Midbrain (tissue), 1 donor: ENCODE data around the gene TMA7.
"Not testable (repeated sequence)": the region's sequence is repeated elsewhere in the genome, so short reads cannot be mapped to it uniquely, and the experiment has no call there.

Experiments used
- DNase-seq: peaks from one replicate; lab custom pipeline; 2025; lab: John Stamatoyannopoulos, UW

The TMA7 gene

DNA sequence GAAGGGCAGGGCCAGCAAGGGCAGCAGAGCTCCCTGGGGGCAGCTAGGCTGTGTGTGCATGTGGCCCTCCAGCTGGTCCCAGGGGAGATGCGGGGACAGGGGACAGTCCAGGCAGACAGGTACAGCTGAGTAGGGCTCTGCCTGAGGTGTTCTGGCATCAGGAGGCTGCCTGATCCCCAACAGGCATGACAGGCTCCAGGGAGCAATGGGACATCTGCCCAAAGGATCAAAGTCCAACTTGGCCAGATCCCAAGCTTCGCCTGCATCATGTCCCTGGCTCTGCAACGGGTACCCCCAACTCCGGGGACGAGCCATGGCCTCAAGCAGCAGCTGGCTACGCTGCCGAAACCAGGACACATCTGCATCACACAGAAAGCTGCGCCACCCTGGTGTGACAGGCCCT is 28.3 kb downstream of the TMA7 start:
- no peak for DNase-seq

DNA sequence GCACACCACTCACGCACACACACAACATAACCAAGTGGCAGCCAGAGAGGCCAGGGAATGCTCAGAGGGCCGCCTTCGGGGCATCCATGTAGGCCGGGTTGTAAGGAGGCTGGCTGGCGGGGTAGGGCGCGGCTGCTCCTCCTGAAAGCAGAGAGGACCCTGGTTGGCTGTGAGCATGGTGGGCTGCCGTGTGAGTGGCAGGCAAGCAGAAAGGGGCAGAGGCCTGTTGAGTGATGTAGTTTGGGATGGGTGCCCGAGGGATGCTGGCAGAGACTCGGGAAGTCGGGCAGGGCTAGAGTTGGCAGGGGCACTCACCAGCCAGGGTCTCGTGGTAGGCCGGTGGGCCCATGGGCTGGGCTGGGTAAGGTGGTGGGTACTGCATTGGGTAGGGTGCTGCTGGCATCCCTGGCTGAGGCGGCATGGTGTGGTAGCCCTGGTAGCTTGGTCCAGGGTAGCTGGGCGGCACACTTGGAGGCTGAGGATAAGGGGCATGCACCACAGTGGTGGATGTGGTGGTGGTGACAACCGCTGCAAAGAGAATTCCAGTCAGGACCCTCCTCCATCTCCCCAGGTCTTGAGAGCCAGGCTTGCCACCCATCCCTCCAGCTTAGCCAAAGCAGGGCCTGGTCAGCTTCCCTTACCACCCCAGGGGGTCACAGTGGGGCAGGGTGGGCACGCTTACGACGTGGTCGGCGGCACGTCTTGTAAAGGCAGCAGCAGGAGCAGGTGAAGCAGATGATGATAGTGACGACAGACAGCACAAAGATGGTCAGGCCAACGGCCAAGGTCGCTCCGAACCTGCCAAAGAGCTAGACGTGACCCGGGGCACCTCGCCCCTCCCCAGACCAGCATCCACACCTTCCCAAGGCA is 29.2 kb downstream of the TMA7 start:
- no peak for DNase-seq

DNA sequence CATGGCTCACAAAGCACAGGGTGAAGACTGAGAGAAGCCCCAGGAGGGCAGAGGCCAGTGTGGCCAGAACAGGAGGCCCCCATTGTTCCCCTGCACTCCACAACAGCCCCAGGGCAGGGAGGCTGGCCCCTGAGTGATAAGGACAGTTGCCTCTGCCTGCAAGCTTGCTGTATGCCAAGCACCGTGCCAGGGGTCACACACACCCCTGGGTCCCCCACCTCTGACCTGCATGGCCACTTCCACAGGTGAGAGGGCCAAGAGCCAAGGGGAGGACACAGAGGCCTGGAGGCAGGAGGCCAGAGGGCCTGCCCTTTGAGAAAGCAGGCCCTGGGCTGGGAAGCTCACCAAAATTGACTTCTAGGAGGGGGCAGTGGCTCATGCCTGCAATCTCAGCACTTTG is 30.2 kb downstream of the TMA7 start:
- no peak for DNase-seq

DNA sequence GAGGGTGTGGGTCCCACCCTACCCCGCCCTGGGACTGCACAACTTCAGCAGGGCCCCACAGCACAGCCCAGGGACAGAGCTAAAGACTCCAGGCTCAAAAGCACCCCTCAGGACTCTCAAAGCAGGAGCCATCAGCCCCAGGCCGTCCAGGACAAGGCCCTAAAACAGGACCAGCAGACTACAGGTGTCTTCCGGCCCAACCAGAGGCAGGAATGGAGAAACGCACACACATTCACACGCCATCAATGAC is 32.5 kb downstream of the TMA7 start:
- no peak for DNase-seq

DNA sequence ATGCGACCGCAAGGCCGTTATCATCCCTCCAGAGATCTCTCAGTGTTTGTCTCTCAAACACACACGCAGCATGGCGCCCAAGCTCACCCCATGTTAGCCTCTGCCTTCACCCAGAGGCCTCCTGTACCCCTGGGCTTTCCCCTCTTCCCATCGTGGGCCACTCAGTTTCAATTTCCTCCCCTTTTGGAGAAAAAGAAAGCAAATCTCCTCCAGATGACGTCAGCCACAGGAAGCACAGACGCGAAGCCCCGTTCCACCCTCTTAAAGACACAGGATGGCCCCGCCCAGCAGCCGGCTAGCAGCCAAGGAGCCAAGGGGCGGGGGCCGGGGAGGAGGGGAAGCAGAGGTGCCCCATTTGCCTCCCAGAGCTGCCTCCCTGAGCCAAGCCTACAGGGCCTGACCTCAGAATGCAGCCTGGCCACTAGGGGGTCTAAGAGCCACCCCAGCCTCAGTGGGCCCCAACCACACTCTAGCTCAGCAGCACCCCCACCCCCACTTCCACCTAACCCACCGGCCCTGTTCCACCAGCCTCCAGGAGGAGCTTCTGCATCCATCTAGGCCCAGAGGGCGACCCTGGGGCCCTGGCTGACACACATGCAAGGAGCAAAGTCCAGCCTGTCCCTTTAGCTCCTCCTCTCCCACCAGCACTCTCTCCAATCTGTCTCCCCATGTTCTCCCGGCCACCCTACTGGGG is 33.0 kb downstream of the TMA7 start:
- peak; percentile 86 for DNase-seq

DNA sequence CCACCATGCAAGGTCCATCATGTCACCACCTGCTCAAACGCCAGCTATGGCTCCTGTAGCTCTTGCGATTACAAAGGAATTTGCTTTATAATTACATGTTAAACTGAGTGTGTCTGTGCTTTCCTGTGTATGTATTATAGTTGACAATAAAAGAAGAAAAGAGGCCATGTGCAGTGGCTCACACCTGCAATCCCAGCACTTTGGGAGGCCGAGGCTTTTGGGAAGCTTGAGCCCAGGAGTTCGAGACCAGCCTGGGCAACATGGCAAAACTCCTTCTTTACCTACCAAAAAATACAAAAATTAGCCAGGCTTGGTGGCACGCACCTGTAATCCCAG is 33.5 kb downstream of the TMA7 start:
- DNase-seq = no peak

DNA sequence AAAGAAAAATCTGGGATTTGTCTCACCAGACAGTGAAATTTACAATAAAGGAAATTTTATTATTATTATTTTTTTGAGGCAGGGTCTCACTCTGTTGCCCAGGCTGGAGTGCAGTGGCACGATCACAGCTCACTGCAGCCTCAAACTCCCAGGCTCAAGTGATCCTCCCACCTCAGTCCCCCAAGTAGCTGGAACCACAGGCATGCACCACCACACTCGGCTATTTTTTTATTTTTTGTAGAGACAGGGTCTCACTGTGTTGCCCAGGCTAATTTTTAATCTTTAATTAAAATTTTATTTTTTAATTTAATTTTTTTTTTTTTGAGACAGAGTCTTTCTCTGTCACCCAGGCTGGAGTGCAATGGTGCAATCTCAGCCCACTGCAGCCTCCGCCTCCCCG is 34.0 kb downstream of the TMA7 start:
- DNase-seq = not testable (repeated sequence)

DNA sequence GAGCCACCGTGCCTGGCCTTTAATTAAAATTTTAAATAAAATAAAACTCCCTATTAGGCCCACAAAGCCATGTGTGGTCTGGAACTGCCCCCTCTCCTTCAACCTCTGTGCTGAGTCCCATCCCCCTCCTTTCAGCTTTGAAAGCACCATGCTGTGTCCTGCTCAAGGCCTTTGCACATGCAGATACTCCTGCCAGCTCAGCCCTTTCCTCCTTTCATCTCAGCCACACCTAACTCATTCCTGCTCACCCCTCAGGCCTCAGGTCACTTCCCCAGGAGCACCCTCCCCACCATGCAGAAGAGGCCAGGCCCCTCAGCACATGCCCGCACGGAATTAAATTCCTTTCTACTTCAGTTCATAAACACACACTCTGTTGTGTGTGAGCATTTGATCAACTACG is 34.6 kb downstream of the TMA7 start:
- DNase-seq = no peak

DNA sequence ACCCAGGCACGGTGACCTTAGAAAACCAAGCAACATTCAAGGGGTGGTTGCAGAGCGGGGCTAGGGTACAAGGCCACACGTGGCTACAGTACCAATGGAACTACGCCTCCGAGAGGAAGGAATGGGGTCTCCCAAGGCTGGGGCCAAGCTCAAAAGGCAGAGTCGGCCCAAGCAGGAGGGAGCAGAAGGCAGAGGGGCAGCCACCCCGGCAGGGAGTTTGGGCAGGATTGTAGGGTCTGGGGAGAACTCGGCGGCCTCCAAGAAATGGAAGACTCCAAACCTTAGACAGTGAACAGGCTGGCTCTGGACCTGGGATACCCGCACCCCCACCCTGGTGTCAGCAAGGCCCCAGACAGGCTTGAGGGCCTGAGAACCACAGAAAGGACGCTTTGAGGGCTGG is 35.1 kb downstream of the TMA7 start:
- no peak for DNase-seq

DNA sequence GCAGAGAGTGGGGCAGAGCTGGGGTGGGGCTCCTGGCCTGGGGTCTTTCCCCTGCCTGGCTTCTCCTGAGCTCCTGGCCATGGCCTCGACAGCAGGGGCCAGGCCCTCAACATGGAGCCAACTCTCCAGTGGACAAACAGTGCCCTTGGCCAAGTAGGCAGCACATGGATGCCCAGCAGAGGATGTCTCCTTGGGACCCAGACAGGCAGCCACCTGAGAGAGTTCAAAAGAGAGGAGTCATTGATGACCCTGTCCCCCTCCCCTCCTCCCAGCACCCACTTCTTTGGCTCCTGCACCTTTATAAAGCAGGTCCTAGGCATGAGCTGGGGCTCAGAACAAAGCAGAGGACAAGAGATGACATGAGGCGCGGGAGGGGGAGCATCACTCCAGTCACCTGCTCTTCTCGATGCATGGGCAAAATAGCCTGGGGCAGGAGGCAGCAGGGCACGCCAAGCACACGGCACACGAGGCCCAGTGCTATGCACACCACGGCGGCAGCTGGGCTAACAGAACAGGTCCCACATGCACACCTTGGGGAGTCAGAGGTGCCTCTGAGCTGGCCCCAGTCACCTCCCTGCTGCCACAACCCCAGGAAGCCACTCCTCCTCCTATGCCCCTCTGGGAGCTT is 36.5 kb downstream of the TMA7 start:
- no peak for DNase-seq

DNA sequence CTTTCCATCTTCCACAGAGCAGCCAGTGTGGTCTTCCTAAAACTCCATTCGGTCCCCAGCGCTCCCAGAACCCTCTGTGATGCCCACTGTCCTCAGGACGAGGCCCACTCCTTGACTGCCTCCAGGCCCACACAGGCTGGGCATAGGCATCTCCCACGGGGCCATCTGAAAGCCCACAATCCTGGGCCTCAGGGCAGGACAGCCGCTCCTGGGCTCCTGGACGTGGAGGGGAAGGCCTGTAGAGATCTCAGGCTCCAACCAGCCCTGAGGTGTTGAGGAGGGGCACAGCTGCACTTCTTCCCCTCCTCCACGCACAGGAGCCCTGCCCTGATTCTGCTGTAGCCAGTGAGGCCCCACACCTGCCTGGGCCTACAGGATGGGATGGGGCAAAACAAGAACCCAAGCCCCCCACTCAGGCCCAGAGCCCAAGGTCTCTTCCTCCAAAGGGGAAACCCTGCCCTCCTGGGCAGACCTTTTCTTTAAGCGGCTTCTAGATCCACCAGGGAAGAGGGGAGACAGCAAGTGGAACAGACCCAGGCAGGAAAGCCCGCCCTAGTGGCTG is 38.0 kb downstream of the TMA7 start:
- no peak for DNase-seq

DNA sequence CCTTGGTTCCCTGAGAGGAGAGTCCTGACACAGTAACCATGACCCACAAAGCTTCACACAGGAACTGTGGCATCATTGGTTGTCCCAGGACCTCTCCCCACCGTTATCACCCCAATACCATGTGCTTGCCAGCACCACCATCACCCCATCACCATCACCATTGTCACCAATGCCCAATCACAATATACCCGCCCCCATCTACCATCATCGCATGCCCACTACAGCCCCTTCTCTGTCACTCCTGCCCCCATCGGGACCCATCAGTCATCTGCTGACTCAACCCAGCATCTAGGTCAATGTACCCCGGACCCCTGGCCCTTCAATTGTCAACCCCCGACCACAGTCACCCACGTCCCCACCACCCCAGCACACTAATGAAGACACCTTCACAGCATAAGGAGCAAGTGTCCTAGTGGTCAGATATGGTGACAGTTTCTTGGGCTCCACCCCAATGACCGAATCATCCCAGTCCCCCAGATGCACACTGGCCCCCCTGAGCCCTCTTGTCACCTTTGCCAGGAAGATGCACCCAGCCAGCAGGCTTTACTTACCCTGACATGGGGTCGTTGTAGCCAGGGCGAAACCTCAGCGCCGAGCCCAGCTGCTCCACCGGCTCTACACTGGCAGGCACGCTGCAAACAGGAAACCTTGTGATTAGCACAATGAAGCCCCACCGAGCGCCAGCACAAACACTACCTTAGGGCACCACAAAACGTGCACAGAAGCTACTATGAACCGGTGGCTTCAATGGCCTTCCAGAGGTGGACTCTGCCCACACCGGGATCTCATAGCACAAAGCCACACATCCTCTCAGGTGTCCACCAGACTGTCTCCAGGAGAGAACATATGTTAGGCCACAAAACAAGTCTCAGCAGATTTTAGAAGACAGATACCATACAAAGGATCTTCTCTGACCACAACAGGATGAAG is 38.8 kb downstream of the TMA7 start:
- no peak for DNase-seq

DNA sequence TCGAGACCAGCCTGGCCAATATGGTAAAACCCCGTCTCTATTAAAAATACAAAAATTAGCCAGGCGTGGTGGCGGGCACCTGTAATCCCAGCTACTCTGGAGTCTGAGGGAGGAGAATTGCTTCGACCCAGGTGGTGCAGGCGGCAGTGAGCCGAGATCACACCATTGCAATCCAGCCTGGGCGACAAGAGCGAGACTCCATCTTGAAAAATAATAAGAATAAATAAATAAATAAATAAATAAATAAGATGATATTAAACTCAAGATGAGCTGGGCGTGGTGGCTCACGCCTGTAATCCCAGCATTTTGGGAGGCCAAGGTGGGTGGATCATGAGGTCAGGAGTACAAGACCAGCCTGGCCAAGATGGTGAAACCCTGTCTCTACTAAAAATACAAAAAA is 40.8 kb downstream of the TMA7 start:
- not testable (repeated sequence) for DNase-seq

DNA sequence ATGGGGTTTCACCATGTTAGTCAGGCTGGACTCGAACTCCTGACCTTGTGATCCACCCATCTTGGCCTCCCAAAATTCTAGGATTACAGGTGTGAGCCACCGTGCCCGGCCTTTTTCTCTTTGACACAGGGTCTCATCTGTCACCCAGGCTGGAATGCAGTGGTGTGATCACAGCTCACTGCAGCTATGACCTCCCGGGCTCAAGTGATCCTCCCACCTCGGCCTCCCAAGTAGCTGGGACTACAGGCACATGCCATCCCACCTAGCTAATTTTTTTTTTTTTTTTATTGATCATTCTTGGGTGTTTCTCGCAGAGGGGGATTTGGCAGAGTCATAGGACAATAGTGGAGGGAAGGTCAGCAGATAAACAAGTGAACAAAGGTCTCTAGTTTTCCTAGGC is 42.8 kb downstream of the TMA7 start:
- not testable (repeated sequence) for DNase-seq

DNA sequence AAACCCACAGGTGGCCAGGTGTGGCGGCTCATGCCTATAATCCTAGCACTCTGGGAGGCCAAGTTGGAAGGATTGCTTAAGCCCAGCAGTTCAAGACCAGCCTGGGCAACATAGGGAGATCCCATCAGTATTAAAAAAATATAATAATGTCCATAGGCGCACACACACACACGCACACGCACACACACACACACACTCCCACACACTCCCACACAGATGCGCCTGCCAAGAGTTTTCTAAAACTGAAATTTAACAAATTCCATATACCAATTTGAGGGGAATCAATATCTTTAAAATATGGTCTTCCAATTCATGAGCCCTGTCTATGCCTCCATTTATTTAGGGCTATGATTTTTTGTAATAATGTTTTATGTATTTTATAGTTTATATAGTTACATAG is 46.9 kb downstream of the TMA7 start:
- DNase-seq = no peak

DNA sequence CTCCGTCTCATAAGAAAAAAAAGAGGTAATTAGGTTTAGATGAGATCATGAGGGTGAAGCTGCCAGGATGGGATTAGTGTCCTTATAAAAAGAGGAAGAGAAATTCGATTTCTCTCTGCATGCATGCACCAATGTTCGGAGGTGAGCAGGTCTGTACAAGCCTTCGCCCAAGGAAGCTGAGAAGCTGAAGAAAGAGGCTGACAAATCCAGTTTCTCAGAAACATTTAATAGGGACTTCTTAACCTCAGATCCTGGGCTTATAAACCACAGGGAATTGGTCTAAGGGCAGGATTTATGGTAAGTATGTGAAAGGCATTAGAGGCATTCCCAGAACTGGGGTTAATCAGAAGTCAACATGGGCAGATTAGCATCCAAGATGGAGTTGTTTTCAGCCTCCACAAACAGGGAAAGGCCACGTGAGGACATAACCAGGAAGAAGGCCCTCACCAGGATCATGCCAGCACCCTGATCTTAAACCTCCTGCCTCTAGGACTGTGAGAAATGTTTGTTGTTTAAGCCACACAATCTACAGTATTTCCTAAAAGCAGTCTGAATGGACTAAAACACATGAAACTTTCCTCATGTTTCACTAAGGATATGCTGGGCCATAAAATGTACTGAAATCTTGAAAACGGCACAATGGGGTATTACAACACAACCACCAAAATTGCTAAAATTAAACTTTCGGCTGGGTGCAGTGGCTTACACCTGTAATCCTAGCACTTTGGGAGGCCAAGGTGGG is 52.6 kb downstream of the TMA7 start:
- no peak for DNase-seq

DNA sequence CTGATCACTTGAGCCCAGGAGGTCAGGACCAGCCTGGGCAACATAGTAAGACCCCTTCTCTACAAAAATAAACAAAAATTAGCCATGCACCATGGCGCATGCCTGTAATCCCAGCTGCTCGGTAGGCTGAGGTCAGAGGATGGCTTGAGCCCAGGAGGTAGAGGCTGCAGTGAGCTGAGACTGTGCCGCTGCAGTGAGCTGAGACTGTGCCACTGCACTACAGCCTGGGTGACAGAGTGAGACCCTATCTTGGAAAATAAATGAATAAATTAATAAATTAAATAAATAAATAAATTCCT is 53.1 kb downstream of the TMA7 start:
- no peak for DNase-seq
